ENCODE data around the gene ADAMTS12.
"Not testable (repeated sequence)": the region's sequence is repeated elsewhere in the genome, so short reads cannot be mapped to it uniquely, and the experiment has no call there.

ADAMTS12 gene

GRCh38 chr5:33891788-33892619 lies at the start of gene ADAMTS12:
ADAMTS12 (minus strand) TSS chr5:33891990; CDS start chr5:33891856, 134 bp downstream.
- DNase-seq: no peak

- DNase-seq: no peak
Observed at GRCh38 chr5:33941090-33941489, 49.3 kb upstream of the ADAMTS12 start.

- no peak for DNase-seq
Observed at GRCh38 chr5:33939556-33940262, 47.9 kb upstream of the ADAMTS12 start.

GRCh38 chr5:33938881-33939280 lies 47.1 kb upstream of the ADAMTS12 start:
- no peak for DNase-seq

- no peak for DNase-seq
Observed at GRCh38 chr5:33938507-33938796, 46.7 kb upstream of the ADAMTS12 start.

GRCh38 chr5:33937707-33938506 lies 46.1 kb upstream of the ADAMTS12 start:
- DNase-seq: no peak

GRCh38 chr5:33937017-33937706 lies 45.4 kb upstream of the ADAMTS12 start:
- no peak for DNase-seq

GRCh38 chr5:33936381-33937016 lies 44.7 kb upstream of the ADAMTS12 start, which contains the start of gene RXFP3:
RXFP3 (plus strand) TSS chr5:33936386; CDS start chr5:33936741, 355 bp downstream.
- DNase-seq: no peak

- no peak for DNase-seq
Observed at GRCh38 chr5:33936004-33936380, 44.2 kb upstream of the ADAMTS12 start.

- no peak for DNase-seq
Observed at GRCh38 chr5:33934176-33934575, 42.4 kb upstream of the ADAMTS12 start.

- DNase-seq: no peak
Observed at GRCh38 chr5:33933723-33934169, 42.0 kb upstream of the ADAMTS12 start.

- no peak for DNase-seq
Observed at GRCh38 chr5:33931136-33931535, 39.3 kb upstream of the ADAMTS12 start.

- no peak for DNase-seq
Observed at GRCh38 chr5:33929925-33930690, 38.3 kb upstream of the ADAMTS12 start.

- no peak for DNase-seq
Observed at GRCh38 chr5:33928283-33928682, 36.5 kb upstream of the ADAMTS12 start.

- no peak for DNase-seq
Observed at GRCh38 chr5:33927685-33928084, 35.9 kb upstream of the ADAMTS12 start.

GRCh38 chr5:33925278-33925677 lies 33.5 kb upstream of the ADAMTS12 start:
- DNase-seq: no peak

- no peak for DNase-seq
Observed at GRCh38 chr5:33921002-33921401, 29.2 kb upstream of the ADAMTS12 start.

- not testable (repeated sequence) for DNase-seq
Observed at GRCh38 chr5:33914844-33915243, 23.1 kb upstream of the ADAMTS12 start.

- DNase-seq: not testable (repeated sequence)
Observed at GRCh38 chr5:33906248-33906647, 14.5 kb upstream of the ADAMTS12 start.

- no peak for DNase-seq
Observed at GRCh38 chr5:33905381-33905780, 13.6 kb upstream of the ADAMTS12 start.

- DNase-seq: no peak
Observed at GRCh38 chr5:33903118-33903517, 11.3 kb upstream of the ADAMTS12 start.

Data from 8988T (cell line).